Gastrocnemius medialis (tissue), 4 donors: ENCODE data around the gene CDH8. TPM values are rescaled to one million over a fixed set of nuclear protein-coding genes. Genes with fewer than 3 reads are reported as not detected.
"Not testable (repeated sequence)": the region's sequence is repeated elsewhere in the genome, so short reads cannot be mapped to it uniquely, and the experiment has no call there.

Source experiments
- ATAC-seq, 2 donors: fragments of 150-250 bp; one replicate each; pipeline ENCODE4 v1.9.1; 2016
- DNase-seq, 2 donors: peaks; one replicate each; pipeline ENCODE4 v3.0.0-alpha.2; 2019
- H3K27ac ChIP-seq, 4 donors: fragments of 200-600 bp; sonication (generic); 1 replicate in 1 of 4; 2 replicates in 3 of 4; pipeline ENCODE4 v1.5.1; 2016 to 2018; ENCODE audit warnings: mild to moderate bottlenecking in 2 of 4, moderate library complexity in 1 of 4
- H3K27me3 ChIP-seq, 3 donors: fragments of 200-600 bp; sonication (generic) in 2 of 3; 1 replicate in 1 of 3; 2 replicates in 2 of 3; pipeline versions ENCODE4 v1.5.1 to v1.6.0; 2016 to 2019; ENCODE audit warnings: mild to moderate bottlenecking in 1 of 3, moderate library complexity in 1 of 3
- H3K36me3 ChIP-seq, 2 donors: fragments of 200-600 bp; sonication (generic) in 1 of 2; one replicate each; pipeline ENCODE4 v1.5.1; 2017 to 2018
- H3K4me1 ChIP-seq, 2 donors: fragments of 200-600 bp; sonication (generic) in 1 of 2; one replicate each; pipeline ENCODE4 v1.5.1; 2016 to 2017; ENCODE audit warnings: mild to moderate bottlenecking in 2 of 2
- H3K4me3 ChIP-seq, 4 donors: fragments of 200-600 bp; sonication (generic) in 3 of 4; 1 replicate in 1 of 4; 2 replicates in 3 of 4; pipeline ENCODE4 v1.5.1; 2016 to 2019; ENCODE audit warnings: mild to moderate bottlenecking in 2 of 4
- H3K9me3 ChIP-seq, 3 donors: fragments of 200-600 bp; sonication (generic) in 2 of 3; 1 replicate in 1 of 3; 2 replicates in 2 of 3; pipeline ENCODE4 v1.5.1; 2016 to 2019
- CTCF ChIP-seq, 5 experiments: fragments of 450-650 bp in 3 of 5; fragments of 200-600 bp in 2 of 5; sonication (generic) in 2 of 5; IDR thresholded peaks in 4 of 5; conservative IDR thresholded peaks in 1 of 5; 1 replicate in 4 of 5; 2 replicates in 1 of 5; pipeline ENCODE4 v1.5.1; 2016 to 2019; ENCODE audit warnings: antibody characterized with exemption in 5 of 5, mild to moderate bottlenecking in 3 of 5, moderate library complexity in 3 of 5
- POLR2A ChIP-seq, 2 donors: fragments of 450-650 bp; IDR thresholded peaks; one replicate each; pipeline ENCODE4 v1.6.1; 2017; ENCODE audit warnings: antibody characterized with exemption in 2 of 2, mild to moderate bottlenecking in 2 of 2, moderate library complexity in 2 of 2
- in situ Hi-C, 4 donors: fragments of 200-750 bp; cut with MboI; loops; one replicate each; pipeline versions ENCODE4 v1.15.0 to v1.8.0; 2017; ENCODE audit warnings: low sequenced_read_pairs in 4 of 4
- intact Hi-C: fragments of 100-400 bp; cut with DNase I; formaldehyde crosslinking; loops from one replicate; pipeline ENCODE4 v1.15.1; 2023; ENCODE audit warnings: low total_unique reads
- total RNA-seq, 4 donors: library from RNA; depleted of rRNA; stranded (reverse); fragments of >200 nt; gene quantifications; one replicate each; pipeline versions ENCODE4 v1.1.0 to v1.2.3, GENCODE V29; 2016

CDH8 gene
- total RNA-seq, 4 donors from 2014 or later, result 0.04 to 0.20 (median 0.17) TPM; not detected in 1

- ATAC-seq (no peak), DNase-seq (no peak)
- no peak for TF ChIP-seq CTCF (IDR thresholded peaks at IDR 0.05 in 4 of 5, conservative IDR thresholded peaks at IDR 0.05 in 1 of 5)
- intact Hi-C loops, result no loop called here
- in situ Hi-C loops, result no loop called here
- no peaks in the 10 kb centered on the region for H3K36me3 ChIP-seq
- H3K4me1 ChIP-seq, result no peaks in the 10 kb centered on the region
- H3K9me3 ChIP-seq, result no peaks in the 10 kb centered on the region
- no peak overlapping the region for H3K4me3 ChIP-seq
- H3K27ac ChIP-seq, result no peak overlapping the region
- no peaks in the 10 kb centered on the region for H3K27me3 ChIP-seq
These were observed 221.4 kb downstream of the CDH8 start for GRCh38 chr16:61814726-61815347.

GRCh38 chr16:61813339-61813738, 222.9 kb downstream of the CDH8 start:
- ATAC-seq, result no peak
- Histone ChIP-seq H3K9me3 (no peaks in the 10 kb centered on the region), H3K4me1 (no peaks in the 10 kb centered on the region), H3K27me3 (no peaks in the 10 kb centered on the region), H3K36me3 (no peaks in the 10 kb centered on the region), H3K27ac (no peak overlapping the region), H3K4me3 (no peak overlapping the region)
- no peak for DNase-seq
- in situ Hi-C loops, result no loop called here
- TF ChIP-seq CTCF (IDR thresholded peaks at IDR 0.05 in 4 of 5, conservative IDR thresholded peaks at IDR 0.05 in 1 of 5) (no peak), POLR2A (IDR thresholded peaks at IDR 0.05) (no peak)
- intact Hi-C loops, result no loop called here

GRCh38 chr16:61812251-61812650, 224.0 kb downstream of the CDH8 start:
- DNase-seq (no peak), ATAC-seq (no peak)
- H3K36me3 ChIP-seq, result no peaks in the 10 kb centered on the region
- intact Hi-C loops, result no loop called here
- no peak overlapping the region for H3K27ac ChIP-seq
- no peaks in the 10 kb centered on the region for H3K9me3 ChIP-seq
- H3K4me3 ChIP-seq, result no peak overlapping the region
- no peaks in the 10 kb centered on the region for H3K4me1 ChIP-seq
- TF ChIP-seq POLR2A (IDR thresholded peaks at IDR 0.05), result no peak
- no peak for TF ChIP-seq CTCF (IDR thresholded peaks at IDR 0.05 in 4 of 5, conservative IDR thresholded peaks at IDR 0.05 in 1 of 5)
- in situ Hi-C loops, result no loop called here
- no peaks in the 10 kb centered on the region for H3K27me3 ChIP-seq

GRCh38 chr16:61807551-61807950, 228.7 kb downstream of the CDH8 start:
- no peaks in the 10 kb centered on the region for H3K9me3 ChIP-seq
- H3K4me1 ChIP-seq, result no peaks in the 10 kb centered on the region
- no peak for DNase-seq
- ATAC-seq, result no peak
- in situ Hi-C loops, result no loop called here
- H3K27me3 ChIP-seq, result no peaks in the 10 kb centered on the region
- no peak overlapping the region for H3K27ac ChIP-seq
- TF ChIP-seq POLR2A (IDR thresholded peaks at IDR 0.05) (no peak), CTCF (IDR thresholded peaks at IDR 0.05 in 4 of 5, conservative IDR thresholded peaks at IDR 0.05 in 1 of 5) (no peak)
- intact Hi-C loops, result no loop called here
- no peaks in the 10 kb centered on the region for H3K36me3 ChIP-seq
- H3K4me3 ChIP-seq, result no peak overlapping the region

GRCh38 chr16:61801217-61801616, 235.0 kb downstream of the CDH8 start:
- intact Hi-C loops, H3K4me1 ChIP-seq, H3K27me3 ChIP-seq, H3K4me3 ChIP-seq, H3K9me3 ChIP-seq, DNase-seq, H3K36me3 ChIP-seq, ATAC-seq, H3K27ac ChIP-seq, in situ Hi-C loops: not testable (repeated sequence)
